ENCODE data around the gene ATXN2L. TPM values are rescaled to one million over a fixed set of nuclear protein-coding genes. Genes with fewer than 3 reads are reported as not detected.

The ATXN2L gene
- total and polyA plus RNA-seq, 10 of the 15 experiments (the other 5 are each of a cell fraction or from before 2014, with no cell fraction given): 3.5 to 210 (median 61.1) TPM

DNA sequence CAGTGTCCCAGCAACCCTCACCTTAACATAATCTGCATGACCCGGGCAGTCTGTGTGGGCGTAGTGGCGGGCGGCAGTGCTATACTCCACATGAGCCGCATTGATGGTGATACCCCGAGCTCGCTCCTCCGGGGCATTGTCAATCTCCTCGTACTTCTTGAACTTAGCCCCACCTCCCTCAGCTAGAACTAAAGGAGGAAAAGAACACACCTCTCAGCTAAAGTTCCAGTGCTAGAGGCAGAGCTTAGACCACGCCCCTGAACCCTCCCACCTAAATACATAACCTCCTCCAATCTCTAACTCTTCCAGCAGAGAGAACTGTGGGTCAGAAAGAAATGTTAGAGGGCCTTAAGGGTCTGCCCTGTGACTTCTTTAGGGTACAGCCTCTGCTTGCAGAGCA, 22.5 kb downstream of the ATXN2L start:
- H2AFZ ChIP-seq (ENCODE audit: control insufficient read depth, low read depth, low read length): no peak overlapping the region
- in situ Hi-C loops (cut with MboI): no loop called here
- intact Hi-C loops (cut with micrococcal nuclease; ENCODE audit: unreplicated experiment): no loop called here

More for the DNA sequence above, 22.5 kb downstream of the ATXN2L start:
- H3K36me3 ChIP-seq (ENCODE audit: control insufficient read depth in 2 of 2, insufficient read depth in 2 of 2, low read length in 1 of 2): peaks cover 9 to 10% of the 10 kb centered on the region in 2 experiments; a peak in 3 of 4 replicates
- H3K4me2 ChIP-seq (ENCODE audit: control insufficient read depth, insufficient read depth): peak overlapping the region; percentile 90
- no peaks in the 10 kb centered on the region for H4K20me1 ChIP-seq (ENCODE audit: control insufficient read depth, insufficient read depth)
- H3K79me2 ChIP-seq (ENCODE audit: control insufficient read depth, insufficient read depth, low read length): peaks cover 23% of the 10 kb centered on the region
- 0% methylated on average over 10 of the region's 10 CpGs for WGBS (ENCODE audit: insufficient coverage, insufficient replicate concordance, low lambda C conversion rate, missing lambda C conversion rate)
- TF ChIP-seq JUNB (IDR thresholded peaks at IDR 0.05) (no peak), HDAC6 (IDR thresholded peaks at IDR 0.05; ENCODE audit: unreplicated experiment) (no peak), MYC (IDR thresholded peaks at IDR 0.05; ENCODE audit: insufficient read depth, insufficient read length, insufficient replicate concordance, low read length, severe bottlenecking) (no peak), POLR2A (IDR thresholded peaks at IDR 0.05; ENCODE audit: low read depth, low read length) (no peak), NBN (IDR thresholded peaks at IDR 0.05) (no peak), SPI1 (IDR thresholded peaks at IDR 0.05; ENCODE audit: borderline replicate concordance, insufficient read depth, low read depth, low read length) (no peak), ZNF207 (IDR thresholded peaks at IDR 0.05; ENCODE audit: borderline replicate concordance) (no peak), CEBPB (IDR thresholded peaks at IDR 0.05; ENCODE audit: borderline replicate concordance in 1 of 2, low read depth in 2 of 2, low read length in 2 of 2) (no peak), PKNOX1 (IDR thresholded peaks at IDR 0.05) (no peak), ZBTB4 (CRISPR knock-in tag; IDR thresholded peaks at IDR 0.05) (no peak), MTA2 (IDR thresholded peaks at IDR 0.05; ENCODE audit: low read depth) (no peak), REST (IDR thresholded peaks at IDR 0.05; ENCODE audit: low read depth, low read length) (no peak), PAX5 (IDR thresholded peaks at IDR 0.05; ENCODE audit: borderline replicate concordance, low read depth, low read length) (no peak), POLR2AphosphoS5 (IDR thresholded peaks at IDR 0.05; ENCODE audit: low read length) (no peak; the same call in 1 of the 2 replicates)
- BruUV-seq (replicated peaks): no TSS peak
- H3K4me1 ChIP-seq (ENCODE audit: control insufficient read depth, insufficient read depth, low read length): peaks cover 9% of the 10 kb centered on the region
- H3K4me3 ChIP-seq: peak overlapping the region; percentile 96
- RAD21 ChIA-PET (ENCODE audit: unreplicated experiment): interaction anchor here (1.0 to 3.4 kb wide), 4 partner anchors 18 to 99 kb away, joined by 4 to 13 read pairs (median 4); no protein-coding TSS in a partner anchor
- no peaks in the 10 kb centered on the region for H3K27me3 ChIP-seq (replicated peaks in 1 of 2; ENCODE audit: control insufficient read depth in 2 of 2, insufficient read depth in 2 of 2, low read length in 1 of 2)
- peak overlapping the region; percentile 93 for H3K9ac ChIP-seq (ENCODE audit: control insufficient read depth, insufficient read depth, low read length)
- CTCF ChIA-PET: interaction anchor here (0.7 to 4.0 kb wide), 6 partner anchors 15 to 100 kb away, joined by 3 to 21 read pairs (median 8); partner anchors contain the start of gene SH2B1
- SMC1A ChIA-PET (ENCODE audit: uncharacterized antibody, unreplicated experiment): interaction anchor here (1.0 to 4.1 kb wide), 5 partner anchors 17 to 100 kb away, joined by 3 to 17 read pairs (median 4); partner anchors contain the start of genes RABEP2 and SH2B1
- ATAC-seq (peak; percentile 30), FAIRE-seq (peak; percentile 44), DNase-seq (ENCODE audit: low read depth, low spot score) (no peak)
- no peaks in the 10 kb centered on the region for H3K9me3 ChIP-seq (replicated peaks; ENCODE audit: control insufficient read depth, insufficient read depth, low read length)
- peak overlapping the region; percentile 81 for H3K27ac ChIP-seq (ENCODE audit: control insufficient read depth, insufficient read depth)
- POLR2A ChIA-PET: interaction anchor here (4.2 kb wide), 1 partner anchor 22 kb away, joined by 28 read pairs; the partner anchor contains the start of gene ATXN2L

Measured in GM12878 (cell line).